ENCODE measurements around the gene CDC5L. TPM values are rescaled to one million over a fixed set of nuclear protein-coding genes. Genes with fewer than 3 reads are reported as not detected.

Gene CDC5L
- total RNA-seq, 2 donors from 2014 or later, result 28.9 to 30.5 TPM

- no peak overlapping the region for H3K4me3 Mint-ChIP-seq
Measured at GRCh38 chr6:44423306-44423705, 35.8 kb downstream of the CDC5L start.

GRCh38 chr6:44425951-44426350, 38.4 kb downstream of the CDC5L start:
- Histone ChIP-seq H3K9me3 (ENCODE audit: control insufficient read depth, low read length) (no peaks in the 10 kb centered on the region), H3K27ac (ENCODE audit: low read depth, low read length) (no peak overlapping the region), H3K27me3 (ENCODE audit: control insufficient read depth, insufficient read depth, low read length, poor library complexity, severe bottlenecking) (no peaks in the 10 kb centered on the region), H3K4me3 (ENCODE audit: low read length) (no peak overlapping the region), H3K9ac (ENCODE audit: extremely low read depth, low read length, poor library complexity, severe bottlenecking) (no peak overlapping the region), H3K36me3 (ENCODE audit: control insufficient read depth, insufficient read depth, low read length) (peaks cover 84% of the 10 kb centered on the region), H3K4me1 (ENCODE audit: control insufficient read depth, insufficient read depth, low read length) (peaks cover 7% of the 10 kb centered on the region)
- Mint-ChIP-seq H3K27me3 (ENCODE audit: insufficient read depth) (no peaks in the 10 kb centered on the region), H3K27ac (no peak overlapping the region), H3K36me3 (ENCODE audit: low read depth) (peaks cover 69% of the 10 kb centered on the region), H3K4me3 (no peak overlapping the region), H3K4me1 (peaks cover 22% of the 10 kb centered on the region), H3K9me3 (no peaks in the 10 kb centered on the region)
- DNase-seq, result no peak
- no peak for TF ChIP-seq CTCF (conservative IDR thresholded peaks at IDR 0.05)
- 92 to 93% methylated on average over 4 to 5 of the region's 6 CpGs for WGBS, 2 experiments (ENCODE audit: insufficient coverage in 1 of 2, insufficient read length in 1 of 2)

More at GRCh38 chr6:44423306-44423705, 35.8 kb downstream of the CDC5L start:
- DNase-seq, result no peak
- no peak for TF ChIP-seq CTCF (conservative IDR thresholded peaks at IDR 0.05)
- H3K27me3 Mint-ChIP-seq (ENCODE audit: insufficient read depth), result no peaks in the 10 kb centered on the region
- H3K36me3 ChIP-seq (ENCODE audit: control insufficient read depth, insufficient read depth, low read length), result peaks cover 85% of the 10 kb centered on the region
- peaks cover 78% of the 10 kb centered on the region for H3K36me3 Mint-ChIP-seq (ENCODE audit: low read depth)
- no peak overlapping the region for H3K27ac ChIP-seq (ENCODE audit: low read depth, low read length)
- H3K4me3 ChIP-seq (ENCODE audit: low read length), result no peak overlapping the region
- peaks cover 12% of the 10 kb centered on the region for H3K9me3 ChIP-seq (ENCODE audit: control insufficient read depth, low read length)
- H3K4me1 ChIP-seq (ENCODE audit: control insufficient read depth, insufficient read depth, low read length), result peaks cover 7% of the 10 kb centered on the region
- no peak overlapping the region for H3K9ac ChIP-seq (ENCODE audit: extremely low read depth, low read length, poor library complexity, severe bottlenecking)
- H3K4me1 Mint-ChIP-seq, result peaks cover 25% of the 10 kb centered on the region
- no peak overlapping the region for H3K27ac Mint-ChIP-seq
- no peaks in the 10 kb centered on the region for H3K9me3 Mint-ChIP-seq
- H3K27me3 ChIP-seq (ENCODE audit: control insufficient read depth, insufficient read depth, low read length, poor library complexity, severe bottlenecking), result no peaks in the 10 kb centered on the region

GRCh38 chr6:44428682-44429081, 41.2 kb downstream of the CDC5L start:
- Mint-ChIP-seq H3K27me3 (ENCODE audit: insufficient read depth) (no peaks in the 10 kb centered on the region), H3K4me3 (no peak overlapping the region), H3K36me3 (ENCODE audit: low read depth) (peaks cover 54% of the 10 kb centered on the region), H3K4me1 (peaks cover 7% of the 10 kb centered on the region), H3K9me3 (no peaks in the 10 kb centered on the region), H3K27ac (no peak overlapping the region)
- H3K4me1 ChIP-seq (ENCODE audit: control insufficient read depth, insufficient read depth, low read length), result no peaks in the 10 kb centered on the region
- no peak overlapping the region for H3K9ac ChIP-seq (ENCODE audit: extremely low read depth, low read length, poor library complexity, severe bottlenecking)
- peaks cover 82% of the 10 kb centered on the region for H3K36me3 ChIP-seq (ENCODE audit: control insufficient read depth, insufficient read depth, low read length)
- no peak overlapping the region for H3K4me3 ChIP-seq (ENCODE audit: low read length)
- no peaks in the 10 kb centered on the region for H3K27me3 ChIP-seq (ENCODE audit: control insufficient read depth, insufficient read depth, low read length, poor library complexity, severe bottlenecking)
- H3K9me3 ChIP-seq (ENCODE audit: control insufficient read depth, low read length), result no peaks in the 10 kb centered on the region
- WGBS, 2 experiments (ENCODE audit: insufficient coverage in 1 of 2, insufficient read length in 1 of 2), result 90 to 95% methylated on average over 3 of the region's 3 CpGs
- DNase-seq, result no peak
- H3K27ac ChIP-seq (ENCODE audit: low read depth, low read length), result no peak overlapping the region
- TF ChIP-seq CTCF (conservative IDR thresholded peaks at IDR 0.05), result no peak

All from endodermal cell (in vitro differentiated cells).